ELF-1 (cell line): Measurements from ENCODE around the gene LPCAT3.
A peak's percentile ranks its signal among the peaks of the same experiment; 100 is the strongest.

Source experiments
- DNase-seq: peaks from one replicate; pipeline ENCODE4 v3.0.0-alpha.2; 2016; ENCODE audit warnings: low read depth, low spot score

The LPCAT3 gene

GRCh38 chr12:6953442-6954315, 64.6 kb downstream of the LPCAT3 start:
- DNase-seq: no peak

- no peak for DNase-seq
These were observed 65.3 kb downstream of the LPCAT3 start for GRCh38 chr12:6952863-6953441.

- no peak for DNase-seq
These were observed 66.0 kb downstream of the LPCAT3 start for GRCh38 chr12:6952121-6952862.

- no peak for DNase-seq
These were observed 66.6 kb downstream of the LPCAT3 start for GRCh38 chr12:6951551-6952120.

GRCh38 chr12:6950811-6951540, 67.3 kb downstream of the LPCAT3 start, which contains the start of gene PTPN6:
Gene PTPN6 (plus strand): TSS chr12:6951356. CDS start chr12:6951513, 157 bp downstream.
- DNase-seq: no peak

GRCh38 chr12:6950401-6950801, 67.9 kb downstream of the LPCAT3 start:
- DNase-seq: peak; percentile 39

GRCh38 chr12:6948873-6949594, 69.2 kb downstream of the LPCAT3 start:
- DNase-seq: no peak

GRCh38 chr12:6947615-6948014, 70.7 kb downstream of the LPCAT3 start:
- no peak for DNase-seq

GRCh38 chr12:6946920-6947374, 71.3 kb downstream of the LPCAT3 start:
- DNase-seq: no peak

- DNase-seq: peak; percentile 98
These were observed 72.0 kb downstream of the LPCAT3 start for GRCh38 chr12:6946033-6946919.

- DNase-seq: no peak
These were observed 72.7 kb downstream of the LPCAT3 start for GRCh38 chr12:6945613-6946012.

GRCh38 chr12:6944381-6945186, 73.7 kb downstream of the LPCAT3 start:
- DNase-seq: peak; percentile 96

- peak; percentile 99 for DNase-seq
These were observed 74.4 kb downstream of the LPCAT3 start, which contains the start of the genes C12orf57 and RNU7-1 for GRCh38 chr12:6943722-6944380. Gene C12orf57 (plus strand): TSS chr12:6944022. CDS start chr12:6944122, 100 bp downstream. Gene RNU7-1 (plus strand): TSS chr12:6943816.

- DNase-seq: peak; percentile 93
These were observed 74.9 kb downstream of the LPCAT3 start for GRCh38 chr12:6943389-6943721.

- no peak for DNase-seq
These were observed 76.0 kb downstream of the LPCAT3 start for GRCh38 chr12:6942331-6942665.

GRCh38 chr12:6941782-6942181, 76.5 kb downstream of the LPCAT3 start:
- no peak for DNase-seq

GRCh38 chr12:6941267-6941666, 77.0 kb downstream of the LPCAT3 start:
- no peak for DNase-seq

GRCh38 chr12:6939191-6939540, 79.1 kb downstream of the LPCAT3 start:
- DNase-seq: no peak
